GM12878 (cell line): ENCODE results near the gene ATP1A3. TPM values are rescaled to one million over a fixed set of nuclear protein-coding genes. Genes with fewer than 3 reads are reported as not detected.

Source experiments
- EP300 ChIP-seq, 2 experiments: fragments of 150-350 bp in 1 of 2; IDR thresholded peaks; 2 replicates each; pipeline ENCODE4 v1.6.1; 2011 to 2012; ENCODE audit warnings: low read depth in 2 of 2, low read length in 2 of 2, borderline replicate concordance in 1 of 2, improper control_type of control experiment in 1 of 2, inconsistent platforms in 1 of 2; ENCODE audit not compliant: control insufficient read depth in 1 of 2
- ETV6 ChIP-seq, 2 experiments: fragments of 450-650 bp in 1 of 2; IDR thresholded peaks in 1 of 2; conservative IDR thresholded peaks in 1 of 2; 2 replicates each; pipeline ENCODE4 v1.6.1; 2014; ENCODE audit warnings: antibody characterized with exemption in 1 of 2, borderline replicate concordance in 1 of 2, low read depth in 1 of 2, mild to moderate bottlenecking in 1 of 2, moderate library complexity in 1 of 2
- FOXK2 ChIP-seq: fragments of 450-650 bp; IDR thresholded peaks from 2 replicates; pipeline ENCODE4 v1.6.1; 2017; ENCODE audit warnings: mild to moderate bottlenecking, moderate library complexity
- HDGF ChIP-seq: fragments of 450-650 bp; IDR thresholded peaks from 2 replicates; pipeline ENCODE4 v1.6.1; 2016; ENCODE audit warnings: antibody characterized with exemption
- IKZF1 ChIP-seq: fragments of 450-650 bp; conservative IDR thresholded peaks from 2 replicates; pipeline ENCODE4 v1.6.1; 2017; ENCODE audit warnings: antibody characterized with exemption, mild to moderate bottlenecking
- KDM1A ChIP-seq: fragments of 200-600 bp; sonication (generic); IDR thresholded peaks from 2 replicates; pipeline ENCODE4 v1.6.1; 2016; ENCODE audit warnings: borderline replicate concordance
- MEF2A ChIP-seq: IDR thresholded peaks from 2 replicates; pipeline ENCODE4 v1.6.1; 2011; ENCODE audit warnings: low read depth, mild to moderate bottlenecking, low read length, moderate library complexity; ENCODE audit not compliant: insufficient read depth
- MTA3 ChIP-seq: IDR thresholded peaks from 2 replicates; pipeline ENCODE4 v1.6.1; 2012; ENCODE audit warnings: low read length, inconsistent platforms, borderline replicate concordance
- NFYA ChIP-seq: IDR thresholded peaks from 2 replicates; pipeline ENCODE4 v1.6.1; 2011; ENCODE audit warnings: low read depth, mild to moderate bottlenecking, low read length, improper control_type of control experiment, borderline replicate concordance
- RBBP5 ChIP-seq: fragments of 200-600 bp; sonication (generic); conservative IDR thresholded peaks from 2 replicates; pipeline ENCODE4 v1.6.1; 2016
- RFX5 ChIP-seq: IDR thresholded peaks from 2 replicates; pipeline ENCODE4 v1.6.1; 2011; ENCODE audit warnings: low read depth, low read length, improper control_type of control experiment
- SP1 ChIP-seq: IDR thresholded peaks from one replicate; pipeline ENCODE4 v1.6.1; 2011; ENCODE audit warnings: low read depth, low read length
- TAF1 ChIP-seq: IDR thresholded peaks from 2 replicates; pipeline ENCODE4 v1.6.1; 2011; ENCODE audit warnings: mild to moderate bottlenecking, low read depth, low read length, borderline replicate concordance
- TARDBP ChIP-seq: IDR thresholded peaks from 2 replicates; pipeline ENCODE4 v1.6.1; 2016; ENCODE audit warnings: borderline replicate concordance
- TBL1XR1 ChIP-seq: IDR thresholded peaks from 2 replicates; pipeline ENCODE4 v1.6.1; 2012; ENCODE audit warnings: low read depth, low read length, improper control_type of control experiment
- ZBED1 ChIP-seq: IDR thresholded peaks from 2 replicates; pipeline ENCODE4 v1.6.1; 2016; ENCODE audit warnings: borderline replicate concordance
- polyA plus RNA-seq, 11 experiments: library from polyadenylated mRNA; depleted of rRNA in 4 of 11; unstranded in 6 of 11; stranded (reverse) in 5 of 11; fragments of >200 nt; fragmentation: Nextera tagmentation in 4 of 11; fragmentation: Illumina TruSeq in 1 of 11; extraction: Ambion mirVana in 4 of 11; extraction: Trizol in 1 of 11; gene quantifications; 1 replicate in 1 of 11; 2 replicates in 10 of 11; pipeline versions ENCODE4 v1.2.1 to v1.2.3, GENCODE V29; 2011 to 2016; ENCODE audit warnings: inconsistent platforms in 2 of 11, missing spikeins in 2 of 11, low read depth in 1 of 11
- total RNA-seq, 4 experiments: library from RNA; depleted of rRNA in 3 of 4; stranded (reverse); fragments of >200 nt in 3 of 4; fragmentation: Illumina TruSeq in 1 of 4; extraction: Trizol in 1 of 4; gene quantifications; 2 replicates each; pipeline versions ENCODE4 v1.2.1 to v1.2.3, GENCODE V29; 2013 to 2021
- TF ChIP-seq, protein P1 (sequence below): fragments of 450-650 bp; IDR thresholded peaks from 2 replicates; pipeline ENCODE4 v1.6.1; 2018; ENCODE audit warnings: borderline replicate concordance, mild to moderate bottlenecking; ENCODE audit not compliant: partially characterized antibody
- TF ChIP-seq, protein P2 (sequence below): IDR thresholded peaks from 2 replicates; pipeline ENCODE4 v1.6.1; 2012; ENCODE audit warnings: low read depth, low read length, improper control_type of control experiment
- TF ChIP-seq, protein P3 (sequence below): IDR thresholded peaks from 2 replicates; pipeline ENCODE4 v1.6.1; 2011; ENCODE audit warnings: low read depth, low read length, improper control_type of control experiment, borderline replicate concordance
- TF ChIP-seq, protein P4 (sequence below): IDR thresholded peaks from 2 replicates; pipeline ENCODE4 v1.6.1; 2012; ENCODE audit warnings: low read depth, low read length, improper control_type of control experiment
- TF ChIP-seq, protein P5 (sequence below): fragments of 450-650 bp; conservative IDR thresholded peaks from 2 replicates; pipeline ENCODE4 v1.6.1; 2017; ENCODE audit warnings: mild to moderate bottlenecking, moderate library complexity
- TF ChIP-seq, protein P6 (sequence below): IDR thresholded peaks from 2 replicates; pipeline ENCODE4 v1.6.1; 2011; ENCODE audit warnings: borderline replicate concordance, low read depth, mild to moderate bottlenecking, moderate library complexity, mixed read lengths, low read length; ENCODE audit not compliant: insufficient read depth; ENCODE audit errors: extremely low read length

The ATP1A3 gene
- total and polyA plus RNA-seq, 10 of the 15 experiments (the other 5 are each of a cell fraction or from before 2014, with no cell fraction given): 0.17 to 0.86 (median 0.32) TPM; not detected in 2

DNA sequence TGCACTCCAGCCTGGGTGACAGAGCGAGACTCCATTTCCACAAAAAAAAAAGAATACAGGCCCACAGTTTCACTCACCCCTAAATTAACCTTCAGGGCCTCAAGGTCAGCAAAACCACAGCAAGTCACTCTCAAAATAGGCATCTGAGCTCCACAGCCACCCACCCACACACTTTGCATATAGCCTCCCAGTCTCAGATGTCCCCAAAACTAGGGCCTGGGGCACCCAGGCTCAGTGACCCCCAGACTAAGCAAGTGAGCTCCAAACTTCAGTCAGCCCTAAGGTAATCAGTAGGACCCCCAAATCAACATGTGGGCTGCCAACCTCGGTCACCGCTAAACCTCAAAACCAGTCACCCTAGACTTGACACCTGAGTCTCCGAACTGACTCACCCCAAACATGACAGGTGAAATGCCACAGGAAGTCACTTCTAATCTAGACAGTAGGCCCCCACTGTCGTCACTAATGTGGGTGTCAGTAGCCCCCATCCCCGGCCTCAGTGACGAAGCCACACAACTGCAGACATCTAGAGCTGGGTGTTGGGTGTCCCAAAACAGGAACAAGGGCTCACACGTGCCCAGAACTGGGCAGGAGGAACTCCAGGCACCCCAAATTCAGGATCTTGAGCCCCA is 48.8 kb downstream of the ATP1A3 start (continued):
- TF ChIP-seq, protein P1, sequence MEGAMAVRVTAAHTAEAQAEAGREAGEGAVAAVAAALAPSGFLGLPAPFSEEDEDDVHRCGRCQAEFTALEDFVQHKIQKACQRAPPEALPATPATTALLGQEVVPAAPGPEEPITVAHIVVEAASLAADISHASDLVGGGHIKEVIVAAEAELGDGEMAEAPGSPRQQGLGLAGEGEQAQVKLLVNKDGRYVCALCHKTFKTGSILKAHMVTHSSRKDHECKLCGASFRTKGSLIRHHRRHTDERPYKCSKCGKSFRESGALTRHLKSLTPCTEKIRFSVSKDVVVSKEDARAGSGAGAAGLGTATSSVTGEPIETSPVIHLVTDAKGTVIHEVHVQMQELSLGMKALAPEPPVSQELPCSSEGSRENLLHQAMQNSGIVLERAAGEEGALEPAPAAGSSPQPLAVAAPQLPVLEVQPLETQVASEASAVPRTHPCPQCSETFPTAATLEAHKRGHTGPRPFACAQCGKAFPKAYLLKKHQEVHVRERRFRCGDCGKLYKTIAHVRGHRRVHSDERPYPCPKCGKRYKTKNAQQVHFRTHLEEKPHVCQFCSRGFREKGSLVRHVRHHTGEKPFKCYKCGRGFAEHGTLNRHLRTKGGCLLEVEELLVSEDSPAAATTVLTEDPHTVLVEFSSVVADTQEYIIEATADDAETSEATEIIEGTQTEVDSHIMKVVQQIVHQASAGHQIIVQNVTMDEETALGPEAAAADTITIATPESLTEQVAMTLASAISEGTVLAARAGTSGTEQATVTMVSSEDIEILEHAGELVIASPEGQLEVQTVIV: peak; percentile 4
- TF ChIP-seq MTA3 (peak; percentile 96; the same call in 1 of the 2 replicates), MEF2A (peak; percentile 86; the same call in 1 of the 2 replicates), RBBP5 (peak; percentile 86), NFYA (no peak), HDGF (no peak; the same call in 1 of the 2 replicates), TAF1 (peak; percentile 39; the same call in 1 of the 2 replicates), FOXK2 (peak; percentile 68; the same call in 1 of the 2 replicates), IKZF1 (peak; percentile 95), EP300 (IDR thresholded peaks at IDR 0.05; ENCODE audit: borderline replicate concordance in 1 of 2, control insufficient read depth in 1 of 2, low read depth in 2 of 2, low read length in 2 of 2) (peak; percentile 96 to 98), SP1 (peak; percentile 57), RFX5 (no peak), ZBED1 (peak; percentile 68), KDM1A (no peak), ETV6 (conservative IDR thresholded peaks at IDR 0.05 in 1 of 2, IDR thresholded peaks at IDR 0.05 in 1 of 2; ENCODE audit: borderline replicate concordance in 1 of 2, low read depth in 1 of 2) (peak in 1 of 2 experiments; percentile 85; a peak in 2 of 4 replicates), TARDBP (peak; percentile 85), TBL1XR1 (peak; percentile 96)
- TF ChIP-seq, protein P2, sequence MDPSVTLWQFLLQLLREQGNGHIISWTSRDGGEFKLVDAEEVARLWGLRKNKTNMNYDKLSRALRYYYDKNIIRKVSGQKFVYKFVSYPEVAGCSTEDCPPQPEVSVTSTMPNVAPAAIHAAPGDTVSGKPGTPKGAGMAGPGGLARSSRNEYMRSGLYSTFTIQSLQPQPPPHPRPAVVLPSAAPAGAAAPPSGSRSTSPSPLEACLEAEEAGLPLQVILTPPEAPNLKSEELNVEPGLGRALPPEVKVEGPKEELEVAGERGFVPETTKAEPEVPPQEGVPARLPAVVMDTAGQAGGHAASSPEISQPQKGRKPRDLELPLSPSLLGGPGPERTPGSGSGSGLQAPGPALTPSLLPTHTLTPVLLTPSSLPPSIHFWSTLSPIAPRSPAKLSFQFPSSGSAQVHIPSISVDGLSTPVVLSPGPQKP: peak; percentile 78; the same call in 1 of the 2 replicates
- TF ChIP-seq, protein P3, sequence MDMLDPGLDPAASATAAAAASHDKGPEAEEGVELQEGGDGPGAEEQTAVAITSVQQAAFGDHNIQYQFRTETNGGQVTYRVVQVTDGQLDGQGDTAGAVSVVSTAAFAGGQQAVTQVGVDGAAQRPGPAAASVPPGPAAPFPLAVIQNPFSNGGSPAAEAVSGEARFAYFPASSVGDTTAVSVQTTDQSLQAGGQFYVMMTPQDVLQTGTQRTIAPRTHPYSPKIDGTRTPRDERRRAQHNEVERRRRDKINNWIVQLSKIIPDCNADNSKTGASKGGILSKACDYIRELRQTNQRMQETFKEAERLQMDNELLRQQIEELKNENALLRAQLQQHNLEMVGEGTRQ: peak; percentile 11; the same call in 1 of the 2 replicates
- TF ChIP-seq, protein P4, sequence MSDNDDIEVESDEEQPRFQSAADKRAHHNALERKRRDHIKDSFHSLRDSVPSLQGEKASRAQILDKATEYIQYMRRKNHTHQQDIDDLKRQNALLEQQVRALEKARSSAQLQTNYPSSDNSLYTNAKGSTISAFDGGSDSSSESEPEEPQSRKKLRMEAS: peak; percentile 35
- TF ChIP-seq, protein P5, sequence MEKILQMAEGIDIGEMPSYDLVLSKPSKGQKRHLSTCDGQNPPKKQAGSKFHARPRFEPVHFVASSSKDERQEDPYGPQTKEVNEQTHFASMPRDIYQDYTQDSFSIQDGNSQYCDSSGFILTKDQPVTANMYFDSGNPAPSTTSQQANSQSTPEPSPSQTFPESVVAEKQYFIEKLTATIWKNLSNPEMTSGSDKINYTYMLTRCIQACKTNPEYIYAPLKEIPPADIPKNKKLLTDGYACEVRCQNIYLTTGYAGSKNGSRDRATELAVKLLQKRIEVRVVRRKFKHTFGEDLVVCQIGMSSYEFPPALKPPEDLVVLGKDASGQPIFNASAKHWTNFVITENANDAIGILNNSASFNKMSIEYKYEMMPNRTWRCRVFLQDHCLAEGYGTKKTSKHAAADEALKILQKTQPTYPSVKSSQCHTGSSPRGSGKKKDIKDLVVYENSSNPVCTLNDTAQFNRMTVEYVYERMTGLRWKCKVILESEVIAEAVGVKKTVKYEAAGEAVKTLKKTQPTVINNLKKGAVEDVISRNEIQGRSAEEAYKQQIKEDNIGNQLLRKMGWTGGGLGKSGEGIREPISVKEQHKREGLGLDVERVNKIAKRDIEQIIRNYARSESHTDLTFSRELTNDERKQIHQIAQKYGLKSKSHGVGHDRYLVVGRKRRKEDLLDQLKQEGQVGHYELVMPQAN: no peak
- TF ChIP-seq, protein P6, sequence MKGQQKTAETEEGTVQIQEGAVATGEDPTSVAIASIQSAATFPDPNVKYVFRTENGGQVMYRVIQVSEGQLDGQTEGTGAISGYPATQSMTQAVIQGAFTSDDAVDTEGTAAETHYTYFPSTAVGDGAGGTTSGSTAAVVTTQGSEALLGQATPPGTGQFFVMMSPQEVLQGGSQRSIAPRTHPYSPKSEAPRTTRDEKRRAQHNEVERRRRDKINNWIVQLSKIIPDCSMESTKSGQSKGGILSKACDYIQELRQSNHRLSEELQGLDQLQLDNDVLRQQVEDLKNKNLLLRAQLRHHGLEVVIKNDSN: peak; percentile 37
